ENCODE results near the gene PRPF38B. TPM values are rescaled to one million over a fixed set of nuclear protein-coding genes. Genes with fewer than 3 reads are reported as not detected.

The PRPF38B gene
- total RNA-seq, 3 donors from 2014 or later: 26.9 to 40.8 (median 32.8) TPM

DNA sequence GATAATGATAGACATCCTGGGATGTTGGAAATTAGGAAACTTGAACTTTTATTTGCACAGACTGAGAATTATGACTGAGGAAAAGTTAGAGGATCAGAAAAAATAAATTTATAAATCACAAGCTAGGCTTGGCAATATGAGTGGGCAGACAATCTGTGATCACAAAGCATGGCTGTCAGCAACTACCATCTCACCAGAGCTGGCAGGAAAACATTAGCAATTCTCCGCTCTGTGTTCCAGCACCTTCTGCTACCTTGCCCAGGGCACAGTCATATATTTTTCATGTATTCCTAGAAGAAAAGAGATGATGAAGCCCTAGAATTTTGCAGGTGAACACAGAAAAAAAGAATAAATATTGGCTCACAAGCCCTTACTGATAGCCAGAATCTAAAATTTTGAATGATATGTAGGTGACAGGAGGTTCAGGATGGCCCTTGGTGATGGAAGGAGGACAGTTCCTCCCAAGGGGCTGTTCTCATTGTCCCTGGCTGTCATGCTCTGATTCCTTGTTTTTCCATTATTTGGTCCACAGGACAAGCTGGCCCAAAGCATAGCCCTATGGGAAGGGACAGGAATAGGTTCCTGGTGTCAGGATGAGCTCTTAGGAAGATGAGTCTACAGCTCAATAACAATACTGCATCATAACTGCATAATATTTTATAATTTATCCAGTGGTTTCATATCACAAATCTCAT, 42.2 kb downstream of the PRPF38B start:
- Histone ChIP-seq H3K27me3 (no peaks in the 10 kb centered on the region), H3K27ac (no peak overlapping the region), H3K9me3 (no peaks in the 10 kb centered on the region), H3K4me3 (no peak overlapping the region), H3K36me3 (no peaks in the 10 kb centered on the region), H3K4me1 (no peaks in the 10 kb centered on the region)
- DNase-seq (ENCODE audit: low spot score in 2 of 2): no peak
- intact Hi-C loops (cut with DNase I; ENCODE audit: low total_unique reads): no loop called here
- TF ChIP-seq POLR2AphosphoS5 (IDR thresholded peaks at IDR 0.05) (no peak), POLR2A (IDR thresholded peaks at IDR 0.05) (no peak)
- TF ChIP-seq, protein P1, sequence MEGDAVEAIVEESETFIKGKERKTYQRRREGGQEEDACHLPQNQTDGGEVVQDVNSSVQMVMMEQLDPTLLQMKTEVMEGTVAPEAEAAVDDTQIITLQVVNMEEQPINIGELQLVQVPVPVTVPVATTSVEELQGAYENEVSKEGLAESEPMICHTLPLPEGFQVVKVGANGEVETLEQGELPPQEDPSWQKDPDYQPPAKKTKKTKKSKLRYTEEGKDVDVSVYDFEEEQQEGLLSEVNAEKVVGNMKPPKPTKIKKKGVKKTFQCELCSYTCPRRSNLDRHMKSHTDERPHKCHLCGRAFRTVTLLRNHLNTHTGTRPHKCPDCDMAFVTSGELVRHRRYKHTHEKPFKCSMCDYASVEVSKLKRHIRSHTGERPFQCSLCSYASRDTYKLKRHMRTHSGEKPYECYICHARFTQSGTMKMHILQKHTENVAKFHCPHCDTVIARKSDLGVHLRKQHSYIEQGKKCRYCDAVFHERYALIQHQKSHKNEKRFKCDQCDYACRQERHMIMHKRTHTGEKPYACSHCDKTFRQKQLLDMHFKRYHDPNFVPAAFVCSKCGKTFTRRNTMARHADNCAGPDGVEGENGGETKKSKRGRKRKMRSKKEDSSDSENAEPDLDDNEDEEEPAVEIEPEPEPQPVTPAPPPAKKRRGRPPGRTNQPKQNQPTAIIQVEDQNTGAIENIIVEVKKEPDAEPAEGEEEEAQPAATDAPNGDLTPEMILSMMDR (IDR thresholded peaks at IDR 0.05): no peak

DNA sequence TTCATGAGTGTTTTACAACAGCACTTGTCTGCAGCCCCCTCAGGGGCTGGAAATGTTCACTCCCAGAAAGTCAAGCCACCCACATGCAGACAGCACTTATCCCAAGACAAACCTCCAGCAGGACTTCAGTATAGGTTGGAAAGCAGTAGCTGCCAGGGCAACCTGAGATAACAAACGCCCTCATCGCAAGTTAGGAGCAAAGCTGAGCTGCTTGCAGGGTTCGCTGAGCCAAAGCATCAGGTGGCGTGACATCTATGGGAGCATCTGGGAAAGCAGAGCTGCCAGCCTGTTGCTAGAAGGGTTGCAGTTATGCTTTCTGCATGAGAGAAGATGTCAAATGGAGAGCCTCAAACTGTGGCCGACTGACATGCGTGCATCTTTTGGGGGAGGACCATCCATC, 50.1 kb downstream of the PRPF38B start:
- H3K4me1 ChIP-seq: no peaks in the 10 kb centered on the region
- H3K9me3 ChIP-seq: no peaks in the 10 kb centered on the region
- no peaks in the 10 kb centered on the region for H3K36me3 ChIP-seq
- H3K27me3 ChIP-seq: no peaks in the 10 kb centered on the region
- intact Hi-C loops (cut with DNase I; ENCODE audit: low total_unique reads): no loop called here
- no peak for DNase-seq (ENCODE audit: low spot score in 2 of 2)
- TF ChIP-seq POLR2A (IDR thresholded peaks at IDR 0.05) (no peak), POLR2AphosphoS5 (IDR thresholded peaks at IDR 0.05) (no peak)
- TF ChIP-seq, protein P1 (IDR thresholded peaks at IDR 0.05): no peak
- H3K4me3 ChIP-seq: no peak overlapping the region
- H3K27ac ChIP-seq: no peak overlapping the region

DNA sequence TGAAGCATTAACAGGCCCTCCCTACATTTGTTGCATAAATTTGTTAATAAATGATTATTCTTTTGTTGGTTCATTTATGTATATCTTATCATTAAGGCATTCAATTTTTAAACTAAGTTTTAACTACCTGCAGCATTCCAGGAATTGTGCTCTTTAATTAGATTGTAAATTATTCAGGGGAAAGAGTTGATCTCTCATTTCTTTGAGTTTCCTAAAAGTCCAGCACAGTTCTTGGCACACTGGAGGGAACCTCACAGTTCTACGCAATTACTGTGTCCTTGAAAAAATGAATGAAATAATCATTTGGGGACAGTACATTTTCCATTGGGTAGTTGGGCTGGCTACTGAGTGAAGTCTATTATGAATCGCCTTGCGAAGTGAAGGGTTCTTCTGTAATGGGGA, 53.9 kb downstream of the PRPF38B start:
- Histone ChIP-seq H3K4me1 (peaks cover 0 to 7% of the 10 kb centered on the region in 2 donors), H3K9me3 (no peaks in the 10 kb centered on the region), H3K36me3 (no peaks in the 10 kb centered on the region), H3K27me3 (no peaks in the 10 kb centered on the region), H3K4me3 (peak overlapping the region in 2 of 3 donors; percentile 63 to 80), H3K27ac (peak overlapping the region; percentile 93 to 97)
- intact Hi-C loops (cut with DNase I; ENCODE audit: low total_unique reads): no loop called here
- TF ChIP-seq POLR2A (IDR thresholded peaks at IDR 0.05): no peak
- TF ChIP-seq POLR2AphosphoS5 (IDR thresholded peaks at IDR 0.05): no peak
- TF ChIP-seq, protein P1 (IDR thresholded peaks at IDR 0.05): no peak
- no peak for DNase-seq (ENCODE audit: low spot score in 2 of 2)

DNA sequence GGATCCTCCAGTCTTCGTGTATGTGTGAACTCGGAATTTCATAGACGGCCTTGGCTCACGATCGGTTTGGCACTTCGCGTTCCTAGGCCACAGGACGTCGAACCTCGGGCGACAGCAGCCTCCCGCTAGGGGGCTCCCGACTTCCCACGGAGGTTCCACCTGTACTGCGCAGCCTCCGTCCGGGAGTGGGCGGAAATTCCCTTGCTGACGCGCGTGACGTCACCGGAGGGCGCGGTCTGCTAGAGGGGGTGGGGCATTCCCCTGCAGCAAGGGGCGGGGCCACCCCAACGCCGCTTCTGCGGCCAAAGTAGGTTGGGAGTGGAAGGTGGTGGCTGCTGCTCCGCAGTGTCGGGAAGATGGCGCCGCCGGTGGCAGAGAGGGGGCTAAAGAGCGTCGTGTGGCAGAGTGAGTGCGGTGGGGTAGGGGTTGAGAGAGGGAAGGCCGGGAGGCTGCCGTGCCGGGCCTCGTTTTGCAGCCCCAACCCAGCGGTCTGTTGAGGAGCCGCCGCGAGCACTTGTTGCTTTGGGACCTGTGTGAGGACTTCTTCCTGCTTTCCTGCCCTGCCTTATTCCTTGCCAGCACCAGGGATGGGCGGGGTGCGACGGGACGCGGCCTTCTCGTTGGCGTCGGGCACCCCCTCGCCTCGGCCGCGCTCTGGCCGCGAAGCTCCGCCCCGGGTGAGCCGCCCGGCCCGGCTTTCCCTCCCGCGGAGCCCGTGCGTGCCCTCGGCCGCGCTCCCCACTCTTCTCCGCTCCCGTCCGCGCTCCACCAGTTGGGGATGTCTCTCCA, 54.5 kb downstream of the PRPF38B start, which contains the start of gene STXBP3:
Gene STXBP3, plus strand, starts transcription at position 293 of the 789 bp plus-strand sequence. Its CDS starts 64 bp downstream, at position 357.
- Histone ChIP-seq H3K36me3 (no peaks in the 10 kb centered on the region), H3K27me3 (no peaks in the 10 kb centered on the region), H3K27ac (peak within 1 kb of the TSS; percentile 93 to 97), H3K9me3 (no peaks in the 10 kb centered on the region), H3K4me3 (peak within 1 kb of the TSS; percentile 63 to 81 (median 80)), H3K4me1 (peaks cover 0 to 7% of the 10 kb centered on the region in 2 donors)
- TF ChIP-seq POLR2A (IDR thresholded peaks at IDR 0.05) (peak; percentile 96), POLR2AphosphoS5 (IDR thresholded peaks at IDR 0.05) (peak; percentile 92 to 97 (median 95))
- TF ChIP-seq, protein P1 (IDR thresholded peaks at IDR 0.05): peak; percentile 68 to 96 (median 93)
- intact Hi-C loops (cut with DNase I; ENCODE audit: low total_unique reads): no loop called here
- DNase-seq (ENCODE audit: low spot score in 2 of 2): peak; percentile 97 to 100
